SU-DHL-6 (cell line): ENCODE results near the gene NSRP1.

Experiments
- H2AFZ ChIP-seq: fragments of 200-600 bp; sonication (generic); 2 replicates; pipeline ENCODE4 v1.6.1; 2014; ENCODE audit warnings: low read depth, mild to moderate bottlenecking, moderate library complexity, mixed read lengths, antibody characterized with exemption, low read length; ENCODE audit not compliant: severe bottlenecking
- H3F3A ChIP-seq: fragments of 200-600 bp; shearing (Covaris generic); 2 replicates; pipeline ENCODE4 v1.6.0; 2016; ENCODE audit warnings: antibody characterized with exemption, mild to moderate bottlenecking; ENCODE audit not compliant: insufficient read depth
- H3K27ac ChIP-seq: fragments of 200-600 bp; sonication (generic); 2 replicates; pipeline ENCODE4 v1.5.1; 2016; ENCODE audit warnings: low read depth, mild to moderate bottlenecking, low read length, moderate library complexity, mixed read lengths
- H3K27me3 ChIP-seq: fragments of 200-600 bp; sonication (generic), shearing (Covaris generic); 2 replicates; pipeline ENCODE4 v1.6.0; 2014; ENCODE audit warnings: mild to moderate bottlenecking, low read length
- H3K36me3 ChIP-seq: fragments of 200-600 bp; sonication (generic); 2 replicates; pipeline ENCODE4 v1.6.1; 2014; ENCODE audit warnings: mild to moderate bottlenecking, low read length, mixed read lengths
- H3K4me2 ChIP-seq: fragments of 300-600, 200-600 bp; shearing (Covaris generic), sonication (generic); 2 replicates; pipeline ENCODE4 v1.6.0; 2014; ENCODE audit warnings: low read length, low read depth, mild to moderate bottlenecking; ENCODE audit not compliant: poor library complexity, severe bottlenecking
- H3K4me3 ChIP-seq: fragments of 200-600 bp; sonication (generic); 2 replicates; pipeline ENCODE4 v1.5.1; 2014; ENCODE audit warnings: antibody characterized with exemption, low read length, mild to moderate bottlenecking, mixed read lengths; ENCODE audit not compliant: insufficient read depth, poor library complexity, severe bottlenecking
- H3K79me2 ChIP-seq: fragments of 200-600 bp; sonication (generic); 2 replicates; pipeline ENCODE4 v1.6.1; 2014; ENCODE audit warnings: mild to moderate bottlenecking, low read length, moderate library complexity; ENCODE audit not compliant: insufficient read depth
- H3K9ac ChIP-seq: fragments of 200-600 bp; sonication (generic); 2 replicates; pipeline ENCODE4 v1.7.0; 2014; ENCODE audit warnings: mild to moderate bottlenecking, low read length
- H3K9me2 ChIP-seq: fragments of 200-600 bp; sonication (generic); replicated peaks from 2 replicates; pipeline ENCODE4 v1.6.1; 2014; ENCODE audit warnings: low read length; ENCODE audit not compliant: insufficient read depth
- H3K9me3 ChIP-seq: fragments of 200-600 bp; sonication (generic); 2 replicates; pipeline ENCODE4 v1.6.1; 2014; ENCODE audit warnings: low read length, mixed read lengths; ENCODE audit not compliant: insufficient read depth
- H4K20me1 ChIP-seq: fragments of 200-600 bp; sonication (generic); 2 replicates; pipeline ENCODE4 v1.6.1; 2014; ENCODE audit warnings: low read depth, mild to moderate bottlenecking, antibody characterized with exemption, low read length, moderate library complexity, mixed read lengths
- CTCF ChIP-seq: fragments of 200-600 bp; sonication (generic); IDR thresholded peaks from one replicate; pipeline ENCODE4 v1.5.1; 2017; ENCODE audit warnings: antibody characterized with exemption, mild to moderate bottlenecking, low read length, moderate library complexity; ENCODE audit not compliant: insufficient read depth, poor library complexity, severe bottlenecking
- EZH2phosphoT487 ChIP-seq: fragments of 200-600 bp; sonication (generic), shearing (Covaris generic); conservative IDR thresholded peaks from 2 replicates; pipeline ENCODE4 v1.6.1; 2018; ENCODE audit warnings: mild to moderate bottlenecking, antibody characterized with exemption, low read length, moderate library complexity, mixed read lengths

NSRP1 gene

GRCh38 chr17:30173649-30174048 is 57.0 kb downstream of the NSRP1 start:
- H3K9ac ChIP-seq: no peak overlapping the region
- H3K27me3 ChIP-seq: no peaks in the 10 kb centered on the region
- peaks cover 15% of the 10 kb centered on the region for H3K36me3 ChIP-seq
- TF ChIP-seq EZH2phosphoT487 (no peak), CTCF (no peak)
- H3F3A ChIP-seq: peaks cover 13% of the 10 kb centered on the region; the same call in 1 of the 2 replicates
- no peaks in the 10 kb centered on the region for H3K9me3 ChIP-seq
- no peak overlapping the region for H2AFZ ChIP-seq
- no peak overlapping the region for H3K27ac ChIP-seq
- H4K20me1 ChIP-seq: no peaks in the 10 kb centered on the region
- no peaks in the 10 kb centered on the region for H3K9me2 ChIP-seq
- no peak overlapping the region for H3K4me2 ChIP-seq
- peaks cover 6% of the 10 kb centered on the region for H3K79me2 ChIP-seq
- H3K4me3 ChIP-seq: no peak overlapping the region

- Histone ChIP-seq H3K27me3 (no peaks in the 10 kb centered on the region), H2AFZ (no peak overlapping the region), H3F3A (peaks cover 5% of the 10 kb centered on the region; the same call in 1 of the 2 replicates), H3K9ac (no peak overlapping the region), H3K27ac (no peak overlapping the region), H3K4me3 (no peak overlapping the region), H3K36me3 (peaks cover 20% of the 10 kb centered on the region), H3K4me2 (no peak overlapping the region), H3K79me2 (peaks cover 6% of the 10 kb centered on the region), H3K9me2 (no peaks in the 10 kb centered on the region), H3K9me3 (no peaks in the 10 kb centered on the region), H4K20me1 (no peaks in the 10 kb centered on the region)
- TF ChIP-seq EZH2phosphoT487 (no peak), CTCF (no peak)
Measured at GRCh38 chr17:30174556-30174955, 57.9 kb downstream of the NSRP1 start.

GRCh38 chr17:30176855-30177254 is 60.2 kb downstream of the NSRP1 start:
- H3K27ac ChIP-seq: no peak overlapping the region
- H3K36me3 ChIP-seq: peaks cover 19% of the 10 kb centered on the region
- no peaks in the 10 kb centered on the region for H3K9me2 ChIP-seq
- H3F3A ChIP-seq: no peaks in the 10 kb centered on the region; the same call in 1 of the 2 replicates
- no peaks in the 10 kb centered on the region for H3K9me3 ChIP-seq
- no peaks in the 10 kb centered on the region for H4K20me1 ChIP-seq
- no peaks in the 10 kb centered on the region for H3K79me2 ChIP-seq
- no peak overlapping the region for H2AFZ ChIP-seq
- H3K9ac ChIP-seq: no peak overlapping the region
- TF ChIP-seq EZH2phosphoT487: no peak
- TF ChIP-seq CTCF: no peak
- H3K4me2 ChIP-seq: no peak overlapping the region
- no peaks in the 10 kb centered on the region for H3K27me3 ChIP-seq
- no peak overlapping the region for H3K4me3 ChIP-seq
